IMR-90 (cell line): Measurements from ENCODE around the gene ANKRD6. TPM values are rescaled to one million over a fixed set of nuclear protein-coding genes. Genes with fewer than 3 reads are reported as not detected.

ENCODE experiments used
- ATAC-seq: fragments of 200-7000 bp; cut with Tn5 transposase; 2 replicates; pipeline ENCODE4 v1.9.1; 2020; ENCODE audit warnings: low read depth, mild to moderate bottlenecking, moderate library complexity
- BruUV-seq: library from RNA; stranded (reverse); fragments of 400-500 nt; replicated peaks from 2 replicates; lab custom pipeline; 2021; lab: Mats Ljungman, UMichigan
- CTCF ChIA-PET: fragments of 300-600 bp; formaldehyde crosslinking; extraction: SDS; loops from one replicate; lab custom pipeline; 2021; ENCODE audit warnings: antibody characterized with exemption; lab: Yijun Ruan, JAX
- POLR2A ChIA-PET: fragments of 300-600 bp; sonication (Branson Sonifier 250); formaldehyde crosslinking; loops from one replicate; lab custom pipeline; 2022; ENCODE audit warnings: antibody characterized with exemption; ENCODE audit not compliant: unreplicated experiment; lab: Charles Lee
- DNase-seq: peaks from one replicate; pipeline ENCODE4 v3.0.0; 2013
- H2AFZ ChIP-seq: replicated peaks from 2 replicates; pipeline ENCODE3; 2013; ENCODE audit warnings: low read length, mild to moderate bottlenecking; ENCODE audit not compliant: poor library complexity
- H2AK5ac ChIP-seq: 2 replicates; pipeline ENCODE4 v1.6.1; 2013; ENCODE audit warnings: low read depth, low read length, inconsistent platforms
- H2AK9ac ChIP-seq: replicated peaks from 2 replicates; pipeline ENCODE3; 2013; ENCODE audit warnings: mild to moderate bottlenecking, low read depth, low read length, moderate library complexity; ENCODE audit not compliant: poor library complexity
- H2BK120ac ChIP-seq: 2 replicates; pipeline ENCODE4 v1.6.1; 2013; ENCODE audit warnings: low read depth, low read length, inconsistent platforms
- H2BK15ac ChIP-seq: 3 replicates; pipeline ENCODE4 v1.6.1; 2013; ENCODE audit warnings: low read depth, low read length, inconsistent platforms
- H2BK20ac ChIP-seq: 2 replicates; pipeline ENCODE4 v1.6.1; 2013; ENCODE audit warnings: low read depth, mild to moderate bottlenecking, inconsistent platforms, low read length, moderate library complexity
- H2BK5ac ChIP-seq: 2 replicates; pipeline ENCODE4 v1.6.1; 2013; ENCODE audit warnings: mild to moderate bottlenecking, low read depth, low read length, inconsistent platforms; ENCODE audit not compliant: poor library complexity, severe bottlenecking
- H3K14ac ChIP-seq: replicated peaks from 2 replicates; pipeline ENCODE4 v1.6.1; 2013; ENCODE audit warnings: low read depth, low read length, inconsistent platforms
- H3K18ac ChIP-seq: 2 replicates; pipeline ENCODE4 v1.6.1; 2013; ENCODE audit warnings: low read depth, low read length, control low read depth
- H3K23ac ChIP-seq: 2 replicates; pipeline ENCODE4 v1.6.1; 2013; ENCODE audit warnings: low read depth, low read length, inconsistent platforms
- H3K27ac ChIP-seq: 2 replicates; pipeline ENCODE4 v1.5.1; 2013; ENCODE audit warnings: mild to moderate bottlenecking, control low read depth, low read length; ENCODE audit not compliant: insufficient read depth
- H3K27me3 ChIP-seq: 2 replicates; pipeline ENCODE4 v1.6.1; 2013; ENCODE audit warnings: low read length; ENCODE audit not compliant: control insufficient read depth, insufficient read depth
- H3K36me3 ChIP-seq: 2 replicates; pipeline ENCODE4 v1.6.1; 2013; ENCODE audit warnings: low read length, mixed read lengths; ENCODE audit not compliant: control insufficient read depth, insufficient read depth
- H3K4ac ChIP-seq: 2 replicates; pipeline ENCODE4 v1.6.1; 2013; ENCODE audit warnings: low read depth, low read length, inconsistent platforms
- H3K4me1 ChIP-seq: 2 replicates; pipeline ENCODE4 v1.6.1; 2013; ENCODE audit warnings: low read length, mixed read lengths; ENCODE audit not compliant: control insufficient read depth, insufficient read depth
- H3K4me2 ChIP-seq: 2 replicates; pipeline ENCODE4 v1.6.1; 2013; ENCODE audit warnings: low read depth, mild to moderate bottlenecking, control low read depth, low read length, moderate library complexity
- H3K4me3 ChIP-seq: 2 replicates; pipeline ENCODE4 v1.5.1; 2013; ENCODE audit warnings: low read depth, mild to moderate bottlenecking, control low read depth, low read length, moderate library complexity; ENCODE audit not compliant: insufficient read depth
- H3K56ac ChIP-seq: 2 replicates; pipeline ENCODE4 v1.6.1; 2013; ENCODE audit warnings: low read length, inconsistent platforms; ENCODE audit not compliant: insufficient read depth; ENCODE audit errors: extremely low read depth
- H3K79me1 ChIP-seq, 2 experiments: 2 replicates each; pipeline ENCODE4 v1.6.1; 2013; ENCODE audit warnings: low read length in 2 of 2, inconsistent platforms in 1 of 2, low read depth in 1 of 2
- H3K9ac ChIP-seq: 2 replicates; pipeline ENCODE4 v1.6.1; 2013; ENCODE audit warnings: low read depth, low read length, control low read depth
- H3K9me1 ChIP-seq: 2 replicates; pipeline ENCODE4 v1.6.1; 2013; ENCODE audit warnings: low read length, inconsistent platforms; ENCODE audit not compliant: insufficient read depth
- H3K9me3 ChIP-seq: 2 replicates; pipeline ENCODE4 v1.6.1; 2013; ENCODE audit warnings: low read length; ENCODE audit not compliant: control insufficient read depth, insufficient read depth
- H4K20me1 ChIP-seq: 2 replicates; pipeline ENCODE4 v1.6.1; 2013; ENCODE audit warnings: low read length, inconsistent platforms; ENCODE audit not compliant: insufficient read depth
- H4K5ac ChIP-seq: 2 replicates; pipeline ENCODE4 v1.6.1; 2013; ENCODE audit warnings: mild to moderate bottlenecking, low read depth, low read length, control low read depth
- H4K8ac ChIP-seq, 2 experiments: 2 replicates each; pipeline ENCODE4 v1.6.1; 2013; ENCODE audit warnings: low read depth in 2 of 2, low read length in 2 of 2, control low read depth in 1 of 2, inconsistent platforms in 1 of 2
- H4K91ac ChIP-seq: 2 replicates; pipeline ENCODE4 v1.6.1; 2013; ENCODE audit warnings: low read depth, low read length, inconsistent platforms; ENCODE audit not compliant: insufficient read depth
- BHLHE40 ChIP-seq: fragments of 150-350 bp; IDR thresholded peaks from 2 replicates; pipeline ENCODE4 v1.6.1; 2016; ENCODE audit warnings: mild to moderate bottlenecking, low read depth, low read length
- CEBPB ChIP-seq: IDR thresholded peaks from 2 replicates; pipeline ENCODE4 v1.6.1; 2012; ENCODE audit warnings: low read depth, low read length, improper control_type of control experiment
- CHD1 ChIP-seq: IDR thresholded peaks from 2 replicates; pipeline ENCODE4 v1.6.1; 2012; ENCODE audit warnings: low read depth, low read length, improper control_type of control experiment
- FOS ChIP-seq: fragments of 150-350 bp; IDR thresholded peaks from 2 replicates; pipeline ENCODE4 v1.6.1; 2016; ENCODE audit warnings: low read depth, low read length
- MAFK ChIP-seq: IDR thresholded peaks from 2 replicates; pipeline ENCODE4 v1.6.1; 2012; ENCODE audit warnings: low read depth, low read length, improper control_type of control experiment
- MAZ ChIP-seq: IDR thresholded peaks from 2 replicates; pipeline ENCODE4 v1.6.1; 2012; ENCODE audit warnings: low read depth, mild to moderate bottlenecking, low read length, improper control_type of control experiment, moderate library complexity, borderline replicate concordance
- MXI1 ChIP-seq: IDR thresholded peaks from 2 replicates; pipeline ENCODE4 v1.6.1; 2012; ENCODE audit warnings: low read depth, mild to moderate bottlenecking, low read length, moderate library complexity, borderline replicate concordance
- NFE2L2 ChIP-seq: fragments of 150-350 bp; IDR thresholded peaks from 2 replicates; pipeline ENCODE4 v1.6.1; 2016; ENCODE audit warnings: low read depth, mild to moderate bottlenecking, low read length
- POLR2A ChIP-seq: IDR thresholded peaks from 2 replicates; pipeline ENCODE4 v1.6.1; 2012; ENCODE audit warnings: mild to moderate bottlenecking, low read depth, low read length
- RAD21 ChIP-seq: IDR thresholded peaks from 2 replicates; pipeline ENCODE4 v1.6.1; 2012; ENCODE audit warnings: low read length, improper control_type of control experiment
- RCOR1 ChIP-seq: IDR thresholded peaks from 2 replicates; pipeline ENCODE4 v1.6.1; 2012; ENCODE audit warnings: mild to moderate bottlenecking, low read length, improper control_type of control experiment; ENCODE audit not compliant: insufficient replicate concordance
- RFX5 ChIP-seq: IDR thresholded peaks from 2 replicates; pipeline ENCODE4 v1.8.0; 2012; ENCODE audit warnings: low read depth, mild to moderate bottlenecking, low read length, moderate library complexity
- SMC3 ChIP-seq: fragments of 150-350 bp; IDR thresholded peaks from 2 replicates; pipeline ENCODE4 v1.6.1; 2016; ENCODE audit warnings: low read depth, mild to moderate bottlenecking, antibody characterized with exemption, low read length, moderate library complexity
- WGBS, 2 experiments: methylation state at CpG; one replicate each; pipeline versions ENCODE4 v1.1.5 to v1.1.7; 2013; ENCODE audit warnings: missing lambda C conversion rate in 2 of 2; ENCODE audit not compliant: insufficient read length in 1 of 2; ENCODE audit errors: extremely low coverage in 2 of 2; 5-methylcytosine and 5-hydroxymethylcytosine counted together
- dilution Hi-C: fragments of 300-500 bp; cut with HindIII; formaldehyde crosslinking; loops from one replicate; pipeline ENCODE4 v1.14.3; 2018; ENCODE audit warnings: low sequenced_read_pairs; ENCODE audit not compliant: unreplicated experiment
- in situ Hi-C: fragments of 300-500 bp; cut with MboI; formaldehyde crosslinking; loops from 3 replicates; pipeline ENCODE4 v1.14.3; 2019; ENCODE audit warnings: low sequenced_read_pairs, inconsistent platforms, mixed read lengths
- intact Hi-C: fragments of 100-400 bp; cut with micrococcal nuclease; formaldehyde crosslinking; loops from 2 replicates; pipeline ENCODE4 v1.10.0; 2022
- polyA plus RNA-seq, 3 experiments: library from polyadenylated mRNA; depleted of rRNA; stranded (reverse); fragments of >200 nt; gene quantifications; 2 replicates each; pipeline ENCODE4 v1.2.3, GENCODE V29; 2012; ENCODE audit warnings: low replicate concordance in 1 of 3
- total RNA-seq: library from RNA; depleted of rRNA; stranded (reverse); fragments of >200 nt; gene quantifications from 2 replicates; pipeline ENCODE4 v1.2.3, GENCODE V29; 2012
- TF ChIP-seq, protein P1 (sequence below): fragments of 150-350 bp; IDR thresholded peaks from 2 replicates; pipeline ENCODE4 v1.6.1; 2017; ENCODE audit warnings: mild to moderate bottlenecking, antibody characterized with exemption, low read length, low read depth
- TF ChIP-seq, protein P2 (sequence below): conservative IDR thresholded peaks from 2 replicates; pipeline ENCODE4 v1.5.1; 2012; ENCODE audit warnings: mild to moderate bottlenecking, low read depth, low read length, improper control_type of control experiment
- TF ChIP-seq, protein P3 (sequence below): fragments of 150-350 bp; IDR thresholded peaks from 2 replicates; pipeline ENCODE4 v1.6.1; 2016; ENCODE audit warnings: low read depth, mild to moderate bottlenecking, low read length, moderate library complexity, borderline replicate concordance

ANKRD6 gene
- total and polyA plus RNA-seq, 2 of the 4 experiments (the other 2 are of a cell fraction), result 0.12 to 0.18 TPM

DNA sequence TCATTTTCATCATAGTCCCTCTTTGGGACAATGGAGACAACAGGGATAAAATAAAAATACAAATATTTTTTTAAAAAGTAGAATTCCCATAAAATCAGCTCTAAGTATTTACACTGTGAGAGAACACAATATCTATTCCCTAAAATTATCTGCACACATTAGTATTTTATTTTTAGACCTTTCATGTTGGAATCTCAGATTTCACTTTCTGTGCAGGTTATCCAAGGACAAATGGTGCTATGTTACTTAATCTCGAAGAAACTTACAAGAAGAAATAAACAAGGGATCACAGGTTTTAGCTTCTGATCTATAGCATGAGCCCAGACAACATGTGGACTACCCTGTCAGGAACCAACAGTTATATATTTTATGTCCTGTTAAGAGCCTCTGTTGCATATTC lies 228.6 kb downstream of the ANKRD6 start:
- BruUV-seq, result no TSS peak
- ATAC-seq (no peak), DNase-seq (no peak)
- ChIA-PET POLR2A (no interaction called here), CTCF (no interaction called here)
- H3K9me1 ChIP-seq, result 0 out of 2 replicates have a peak, but pooled peaks cover 6% of the 10 kb centered on the region
- peaks cover 35% of the 10 kb centered on the region for H3K36me3 ChIP-seq
- H3K9me3 ChIP-seq, result no peaks in the 10 kb centered on the region
- no peaks in the 10 kb centered on the region for H3K4me1 ChIP-seq
- no peak overlapping the region for H3K4ac ChIP-seq
- no peak overlapping the region for H2BK20ac ChIP-seq
- H4K91ac ChIP-seq, result no peak overlapping the region
- H2BK120ac ChIP-seq, result no peak overlapping the region
- H3K23ac ChIP-seq, result no peak overlapping the region
- no CpG with 5 or more reads among the region's 1 CpG for WGBS, 2 experiments
- intact Hi-C loops (no loop called here), dilution Hi-C loops (no loop called here), in situ Hi-C loops (no loop called here)
- no peak overlapping the region for H3K4me2 ChIP-seq
- H4K5ac ChIP-seq, result no peak overlapping the region
- H4K20me1 ChIP-seq, result no peaks in the 10 kb centered on the region
- H2AFZ ChIP-seq, result no peak overlapping the region
- H3K18ac ChIP-seq, result no peak overlapping the region
- no peak overlapping the region for H3K27ac ChIP-seq
- no peaks in the 10 kb centered on the region for H3K27me3 ChIP-seq
- no peak overlapping the region for H3K14ac ChIP-seq
- no peaks in the 10 kb centered on the region for H3K79me1 ChIP-seq
- no peak overlapping the region for H3K9ac ChIP-seq
- no peak overlapping the region for H4K8ac ChIP-seq
- no peak overlapping the region for H3K4me3 ChIP-seq
- no peak overlapping the region for H2AK5ac ChIP-seq
- H2BK15ac ChIP-seq, result no peak overlapping the region
- TF ChIP-seq, protein P1, sequence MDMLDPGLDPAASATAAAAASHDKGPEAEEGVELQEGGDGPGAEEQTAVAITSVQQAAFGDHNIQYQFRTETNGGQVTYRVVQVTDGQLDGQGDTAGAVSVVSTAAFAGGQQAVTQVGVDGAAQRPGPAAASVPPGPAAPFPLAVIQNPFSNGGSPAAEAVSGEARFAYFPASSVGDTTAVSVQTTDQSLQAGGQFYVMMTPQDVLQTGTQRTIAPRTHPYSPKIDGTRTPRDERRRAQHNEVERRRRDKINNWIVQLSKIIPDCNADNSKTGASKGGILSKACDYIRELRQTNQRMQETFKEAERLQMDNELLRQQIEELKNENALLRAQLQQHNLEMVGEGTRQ, result no peak
- TF ChIP-seq NFE2L2, result no peak
- TF ChIP-seq SMC3, result no peak
- TF ChIP-seq MAZ, result no peak
- TF ChIP-seq, protein P2, sequence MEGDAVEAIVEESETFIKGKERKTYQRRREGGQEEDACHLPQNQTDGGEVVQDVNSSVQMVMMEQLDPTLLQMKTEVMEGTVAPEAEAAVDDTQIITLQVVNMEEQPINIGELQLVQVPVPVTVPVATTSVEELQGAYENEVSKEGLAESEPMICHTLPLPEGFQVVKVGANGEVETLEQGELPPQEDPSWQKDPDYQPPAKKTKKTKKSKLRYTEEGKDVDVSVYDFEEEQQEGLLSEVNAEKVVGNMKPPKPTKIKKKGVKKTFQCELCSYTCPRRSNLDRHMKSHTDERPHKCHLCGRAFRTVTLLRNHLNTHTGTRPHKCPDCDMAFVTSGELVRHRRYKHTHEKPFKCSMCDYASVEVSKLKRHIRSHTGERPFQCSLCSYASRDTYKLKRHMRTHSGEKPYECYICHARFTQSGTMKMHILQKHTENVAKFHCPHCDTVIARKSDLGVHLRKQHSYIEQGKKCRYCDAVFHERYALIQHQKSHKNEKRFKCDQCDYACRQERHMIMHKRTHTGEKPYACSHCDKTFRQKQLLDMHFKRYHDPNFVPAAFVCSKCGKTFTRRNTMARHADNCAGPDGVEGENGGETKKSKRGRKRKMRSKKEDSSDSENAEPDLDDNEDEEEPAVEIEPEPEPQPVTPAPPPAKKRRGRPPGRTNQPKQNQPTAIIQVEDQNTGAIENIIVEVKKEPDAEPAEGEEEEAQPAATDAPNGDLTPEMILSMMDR, result no peak
- TF ChIP-seq CHD1, result no peak
- no peak for TF ChIP-seq FOS
- TF ChIP-seq POLR2A, result no peak
- TF ChIP-seq MAFK, result no peak
- no peak for TF ChIP-seq RAD21
- TF ChIP-seq, protein P3, sequence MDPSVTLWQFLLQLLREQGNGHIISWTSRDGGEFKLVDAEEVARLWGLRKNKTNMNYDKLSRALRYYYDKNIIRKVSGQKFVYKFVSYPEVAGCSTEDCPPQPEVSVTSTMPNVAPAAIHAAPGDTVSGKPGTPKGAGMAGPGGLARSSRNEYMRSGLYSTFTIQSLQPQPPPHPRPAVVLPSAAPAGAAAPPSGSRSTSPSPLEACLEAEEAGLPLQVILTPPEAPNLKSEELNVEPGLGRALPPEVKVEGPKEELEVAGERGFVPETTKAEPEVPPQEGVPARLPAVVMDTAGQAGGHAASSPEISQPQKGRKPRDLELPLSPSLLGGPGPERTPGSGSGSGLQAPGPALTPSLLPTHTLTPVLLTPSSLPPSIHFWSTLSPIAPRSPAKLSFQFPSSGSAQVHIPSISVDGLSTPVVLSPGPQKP, result no peak
- TF ChIP-seq BHLHE40, result no peak
- TF ChIP-seq MXI1, result no peak
- no peak for TF ChIP-seq RFX5
- no peak for TF ChIP-seq CEBPB
- no peak for TF ChIP-seq RCOR1
- H2BK5ac ChIP-seq, result no peak overlapping the region
- H3K56ac ChIP-seq, result no peak overlapping the region
- no peak overlapping the region for H2AK9ac ChIP-seq
